Activated B cell treated with CpG ODN at 0.5 μM for 24 hours (primary cell): ENCODE data around the gene EIF4E3. TPM values are rescaled to one million over a fixed set of nuclear protein-coding genes. Genes with fewer than 3 reads are reported as not detected.

ENCODE experiments used
- ATAC-seq: fragments of 200-7000 bp; cut with Tn5 transposase; one replicate; pipeline ENCODE4 v1.10.0; 2021; ENCODE audit warnings: low read depth, mild to moderate bottlenecking, moderate library complexity
- CTCF ChIA-PET: fragments of 350-600 bp; sonication (Branson Sonifier 250); formaldehyde crosslinking; loops from one replicate; lab custom pipeline; 2021; ENCODE audit warnings: antibody characterized with exemption; lab: Charles Lee
- POLR2A ChIA-PET: fragments of 350-600 bp; sonication (Branson Sonifier 250); formaldehyde crosslinking; loops from one replicate; lab custom pipeline; 2021; ENCODE audit warnings: antibody characterized with exemption; lab: Charles Lee
- DNase-seq: peaks from one replicate; pipeline ENCODE4 v3.0.0; 2022
- H3K27ac Mint-ChIP-seq: one replicate; pipeline ENCODE4 v1.8.0; 2020; ENCODE audit warnings: mixed read lengths
- H3K27me3 Mint-ChIP-seq: one replicate; pipeline ENCODE4 v1.8.0; 2021; ENCODE audit warnings: mixed read lengths
- H3K36me3 Mint-ChIP-seq: one replicate; pipeline ENCODE4 v1.8.0; 2021; ENCODE audit warnings: low read depth, mixed read lengths
- H3K4me1 Mint-ChIP-seq: one replicate; pipeline ENCODE4 v1.8.0; 2021; ENCODE audit warnings: mixed read lengths
- H3K4me3 Mint-ChIP-seq: one replicate; pipeline ENCODE4 v1.8.0; 2020; ENCODE audit warnings: mild to moderate bottlenecking, mixed read lengths
- H3K9me3 Mint-ChIP-seq: one replicate; pipeline ENCODE4 v1.8.0; 2020; ENCODE audit warnings: mixed read lengths
- CTCF ChIP-seq: fragments of 200-600 bp; IDR thresholded peaks from one replicate; pipeline ENCODE4 v1.8.0; 2022; ENCODE audit warnings: antibody characterized with exemption, mild to moderate bottlenecking
- intact Hi-C: fragments of 100-400 bp; cut with micrococcal nuclease; formaldehyde crosslinking; loops from one replicate; pipeline ENCODE4 v1.15.1; 2024
- total RNA-seq: library from RNA; stranded (reverse); gene quantifications from 2 replicates; pipeline ENCODE4 v1.2.3, GENCODE V29; 2022

Gene EIF4E3
- total RNA-seq, result 1.8 and 2.0 TPM in 2 replicates

- Mint-ChIP-seq H3K27ac (peak within 1 kb of the TSS; percentile 41), H3K27me3 (peaks cover 17% of the 10 kb centered on the region), H3K4me3 (peak within 1 kb of the TSS; percentile 86), H3K4me1 (peaks cover 37% of the 10 kb centered on the region), H3K36me3 (no peaks in the 10 kb centered on the region), H3K9me3 (no peaks in the 10 kb centered on the region)
- no peak for TF ChIP-seq CTCF
- ChIA-PET CTCF (interaction anchor here (0.9 to 2.3 kb wide), 2 partner anchors 14 to 1095 kb away, joined by 3 to 6 read pairs; no protein-coding TSS in a partner anchor), POLR2A (no interaction called here)
- peak; percentile 53 for DNase-seq
- peak; percentile 72 for ATAC-seq
- intact Hi-C loops, result loop anchor here (2.0 to 10.0 kb wide), 3 partner anchors 539 to 1271 kb away; partner anchors contain the start of genes PPP4R2 and RYBP
Observed at GRCh38 chr3:71725271-71725991, at the start of gene EIF4E3. Gene EIF4E3, minus strand, starts transcription at chr3:71725402. Its CDS starts 35 bp downstream, at chr3:71725367.

- intact Hi-C loops, result no loop called here
- ChIA-PET POLR2A (no interaction called here), CTCF (no interaction called here)
- ATAC-seq, result no peak
- H3K9me3 Mint-ChIP-seq, result no peaks in the 10 kb centered on the region
- no peak overlapping the region for H3K4me3 Mint-ChIP-seq
- TF ChIP-seq CTCF, result no peak
- H3K4me1 Mint-ChIP-seq, result no peaks in the 10 kb centered on the region
- H3K27me3 Mint-ChIP-seq, result peaks cover 9% of the 10 kb centered on the region
- H3K27ac Mint-ChIP-seq, result no peak overlapping the region
- H3K36me3 Mint-ChIP-seq, result no peaks in the 10 kb centered on the region
- no peak for DNase-seq
Observed at GRCh38 chr3:71771884-71772283, 46.7 kb upstream of the EIF4E3 start.

GRCh38 chr3:71771126-71771525, 45.9 kb upstream of the EIF4E3 start:
- ATAC-seq (no peak), DNase-seq (no peak)
- Mint-ChIP-seq H3K4me3 (no peak overlapping the region), H3K4me1 (no peaks in the 10 kb centered on the region), H3K27ac (no peak overlapping the region), H3K9me3 (no peaks in the 10 kb centered on the region), H3K27me3 (peaks cover 6% of the 10 kb centered on the region), H3K36me3 (no peaks in the 10 kb centered on the region)
- POLR2A ChIA-PET, result no interaction called here
- no peak for TF ChIP-seq CTCF
- intact Hi-C loops, result no loop called here
- CTCF ChIA-PET, result no interaction called here

- H3K9me3 Mint-ChIP-seq, result no peaks in the 10 kb centered on the region
- no peak overlapping the region for H3K4me3 Mint-ChIP-seq
- no peak for ATAC-seq
- ChIA-PET POLR2A (no interaction called here), CTCF (no interaction called here)
- no peaks in the 10 kb centered on the region for H3K4me1 Mint-ChIP-seq
- no peak overlapping the region for H3K27ac Mint-ChIP-seq
- H3K36me3 Mint-ChIP-seq, result no peaks in the 10 kb centered on the region
- no peak for DNase-seq
- H3K27me3 Mint-ChIP-seq, result peaks cover 25% of the 10 kb centered on the region
- TF ChIP-seq CTCF, result no peak
- intact Hi-C loops, result no loop called here
Observed at GRCh38 chr3:71763426-71763825, 38.2 kb upstream of the EIF4E3 start.

GRCh38 chr3:71760140-71760539, 34.9 kb upstream of the EIF4E3 start:
- ATAC-seq, result no peak
- Mint-ChIP-seq H3K27me3 (peaks cover 50% of the 10 kb centered on the region), H3K4me1 (peaks cover 2% of the 10 kb centered on the region), H3K4me3 (no peak overlapping the region), H3K36me3 (no peaks in the 10 kb centered on the region), H3K9me3 (no peaks in the 10 kb centered on the region), H3K27ac (no peak overlapping the region)
- ChIA-PET POLR2A (no interaction called here), CTCF (no interaction called here)
- DNase-seq, result no peak
- TF ChIP-seq CTCF, result no peak
- intact Hi-C loops, result no loop called here
